Esophagus (tissue), 2 donors: Measurements from ENCODE around the gene ANKLE2. TPM values are rescaled to one million over a fixed set of nuclear protein-coding genes. Genes with fewer than 3 reads are reported as not detected.
"Not testable (repeated sequence)": the region's sequence is repeated elsewhere in the genome, so short reads cannot be mapped to it uniquely, and the experiment has no call there.

Experiments used
- H3K27ac ChIP-seq, 2 donors: one replicate each; pipeline ENCODE4 v1.5.1; 2013; ENCODE audit warnings: low read depth in 2 of 2, mild to moderate bottlenecking in 2 of 2, inconsistent platforms in 1 of 2, low read length in 1 of 2, moderate library complexity in 1 of 2
- H3K27me3 ChIP-seq, 2 donors: one replicate each; pipeline ENCODE4 v1.6.1; 2013; ENCODE audit warnings: low read length in 2 of 2, control low read depth in 1 of 2, mild to moderate bottlenecking in 1 of 2; ENCODE audit not compliant: insufficient read depth in 2 of 2, control insufficient read depth in 1 of 2
- H3K36me3 ChIP-seq, 2 donors: one replicate each; pipeline ENCODE4 v1.6.1; 2013; ENCODE audit warnings: low read length in 1 of 2; ENCODE audit not compliant: control insufficient read depth in 2 of 2, insufficient read depth in 2 of 2
- H3K4me1 ChIP-seq, 2 donors: one replicate each; pipeline ENCODE4 v1.6.1; 2013; ENCODE audit warnings: low read length in 1 of 2; ENCODE audit not compliant: control insufficient read depth in 2 of 2, insufficient read depth in 2 of 2
- H3K4me3 ChIP-seq, 2 donors: one replicate each; pipeline ENCODE4 v1.5.1; 2013; ENCODE audit warnings: low read length in 2 of 2, mild to moderate bottlenecking in 2 of 2, low read depth in 1 of 2, moderate library complexity in 1 of 2
- H3K9me3 ChIP-seq, 2 donors: one replicate each; pipeline ENCODE4 v1.6.1; 2013; ENCODE audit warnings: mild to moderate bottlenecking in 2 of 2, low read depth in 1 of 2, low read length in 1 of 2, moderate library complexity in 1 of 2; ENCODE audit not compliant: control insufficient read depth in 2 of 2, insufficient read depth in 1 of 2
- WGBS, 2 donors: extraction: QIAGEN DNeasy Blood & Tissue Kit; methylation state at CpG; one replicate each; pipeline ENCODE4 v1.1.7; 2013; 5-methylcytosine and 5-hydroxymethylcytosine counted together
- polyA plus RNA-seq, 2 donors: library from polyadenylated mRNA; stranded (reverse); fragments of 200-250 nt; gene quantifications; one replicate each; pipeline ENCODE4 v1.2.3, GENCODE V29; 2013
- donor health status: healthy with polysubstance abuse.
- donor health status: Bipolar disorder and iron deficiency.

Gene ANKLE2
- polyA plus RNA-seq, 2 donors = 36.5 to 41.0 TPM

DNA sequence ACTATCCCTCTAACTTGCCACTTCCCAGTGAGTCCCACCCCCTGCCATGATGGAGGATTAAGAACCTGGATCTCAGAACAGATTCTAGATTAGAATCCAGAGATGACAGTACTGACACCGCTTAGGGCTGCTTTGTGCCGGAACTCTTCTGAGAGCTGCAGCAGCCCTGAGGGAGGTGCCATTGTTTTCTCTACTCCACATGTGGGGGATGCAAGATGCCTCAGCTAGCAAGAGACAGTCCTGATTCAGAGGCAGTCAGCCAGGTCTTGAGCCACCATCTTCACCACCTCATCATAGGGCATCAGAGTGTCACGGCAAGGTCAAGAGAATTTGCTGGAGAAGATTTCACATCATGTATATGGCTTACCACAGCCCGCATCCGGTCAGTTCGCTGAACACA, 54.4 kb downstream of the ANKLE2 start:
- H3K4me1 ChIP-seq = no peaks in the 10 kb centered on the region
- H3K9me3 ChIP-seq = no peaks in the 10 kb centered on the region
- 96% methylated on average over 6 of the region's 6 CpGs for WGBS, 2 donors
- H3K36me3 ChIP-seq = peaks cover 0 to 10% of the 10 kb centered on the region in 2 donors
- no peak overlapping the region for H3K4me3 ChIP-seq
- no peaks in the 10 kb centered on the region for H3K27me3 ChIP-seq
- H3K27ac ChIP-seq = no peak overlapping the region

DNA sequence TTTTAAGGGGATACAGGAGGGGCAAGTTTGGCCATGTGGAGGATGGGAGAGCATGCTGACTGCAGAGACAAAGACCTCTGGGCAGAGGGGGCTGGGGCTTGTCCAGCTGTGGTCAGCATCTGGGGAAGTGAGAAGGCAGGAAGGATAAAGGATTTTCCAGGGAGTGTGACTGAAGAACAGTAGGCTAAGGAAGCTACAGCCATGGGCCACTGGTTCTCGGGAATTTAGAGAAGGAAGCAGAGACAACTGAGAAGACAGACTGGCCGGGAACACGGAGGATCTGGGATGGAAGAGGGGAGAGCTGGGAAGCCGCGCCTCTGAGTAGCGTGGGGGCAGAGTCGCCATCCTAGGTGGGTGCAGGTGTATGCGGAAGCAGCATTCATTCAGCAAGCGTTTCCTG, 58.0 kb downstream of the ANKLE2 start:
- no peak overlapping the region for H3K4me3 ChIP-seq
- H3K9me3 ChIP-seq = no peaks in the 10 kb centered on the region
- peaks cover 0 to 14% of the 10 kb centered on the region in 2 donors for H3K36me3 ChIP-seq
- 96 to 97% methylated on average over 9 of the region's 9 CpGs for WGBS, 2 donors
- no peaks in the 10 kb centered on the region for H3K4me1 ChIP-seq
- no peak overlapping the region for H3K27ac ChIP-seq
- no peaks in the 10 kb centered on the region for H3K27me3 ChIP-seq

GRCh38 chr12:132702640-132703039, 59.0 kb downstream of the ANKLE2 start:
- no peaks in the 10 kb centered on the region for H3K27me3 ChIP-seq
- peaks cover 0 to 17% of the 10 kb centered on the region in 2 donors for H3K36me3 ChIP-seq
- WGBS, 2 donors = 57 to 79% methylated on average over 4 of the region's 4 CpGs
- no peaks in the 10 kb centered on the region for H3K4me1 ChIP-seq
- no peak overlapping the region for H3K4me3 ChIP-seq
- H3K27ac ChIP-seq = no peak overlapping the region
- H3K9me3 ChIP-seq = no peaks in the 10 kb centered on the region

- Histone ChIP-seq H3K9me3 (no peaks in the 10 kb centered on the region), H3K27me3 (no peaks in the 10 kb centered on the region), H3K27ac (no peak overlapping the region), H3K4me3 (no peak overlapping the region), H3K36me3 (peaks cover 0 to 17% of the 10 kb centered on the region in 2 donors), H3K4me1 (no peaks in the 10 kb centered on the region)
- 90 to 91% methylated on average over 10 of the region's 10 CpGs for WGBS, 2 donors
These were observed 61.3 kb downstream of the ANKLE2 start for GRCh38 chr12:132700212-132700822.

DNA sequence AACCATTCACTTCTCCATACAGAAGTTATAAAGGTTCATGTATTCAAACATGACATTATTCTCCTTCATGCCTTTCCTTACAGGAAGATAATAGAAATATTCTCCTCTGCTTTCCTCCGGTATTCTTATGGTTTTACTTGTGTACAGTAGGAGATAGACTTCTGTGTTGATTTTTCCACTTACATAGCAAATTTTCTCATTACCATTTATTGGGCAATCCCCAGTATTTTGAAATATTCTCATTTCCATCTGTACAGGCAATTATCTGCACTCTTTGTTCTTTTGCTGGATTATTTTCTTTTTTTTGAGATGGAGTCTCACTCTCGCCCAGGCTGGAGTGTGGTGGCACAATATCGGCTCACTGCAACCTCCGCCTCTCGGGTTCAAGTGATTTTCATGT, 63.3 kb downstream of the ANKLE2 start:
- Histone ChIP-seq H3K9me3 (no peaks in the 10 kb centered on the region), H3K27me3 (no peaks in the 10 kb centered on the region), H3K36me3 (peaks cover 0 to 11% of the 10 kb centered on the region in 2 donors), H3K4me1 (peaks cover 0 to 2% of the 10 kb centered on the region in 2 donors), H3K27ac (no peak overlapping the region), H3K4me3 (no peak overlapping the region)
- 78 to 87% methylated on average over 5 of the region's 5 CpGs for WGBS, 2 donors

DNA sequence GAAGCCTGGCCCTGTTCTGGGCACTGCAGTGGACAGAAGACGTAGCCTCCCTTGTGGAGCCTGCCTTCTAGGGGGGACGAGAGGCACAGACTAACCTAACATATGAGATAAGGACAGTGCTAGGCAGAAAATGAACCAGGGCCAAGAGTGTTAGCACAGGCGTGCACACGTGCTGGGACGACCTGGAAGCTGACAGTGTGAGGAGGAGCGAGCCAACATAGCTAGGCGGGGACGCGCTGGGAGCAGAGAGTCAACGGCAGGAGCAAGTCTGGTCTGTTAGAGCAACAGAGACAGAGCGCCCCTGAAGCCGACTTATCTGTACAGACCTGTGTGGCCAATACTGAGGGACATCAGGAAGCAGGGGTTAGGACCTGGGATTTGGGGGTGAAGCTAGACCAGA, 66.2 kb downstream of the ANKLE2 start:
- Histone ChIP-seq H3K27me3 (no peaks in the 10 kb centered on the region), H3K27ac (peak overlapping the region in 1 of 2 donors; percentile 20), H3K4me1 (peaks cover 0 to 2% of the 10 kb centered on the region in 2 donors), H3K9me3 (no peaks in the 10 kb centered on the region), H3K4me3 (no peak overlapping the region), H3K36me3 (peaks cover 0 to 7% of the 10 kb centered on the region in 2 donors)
- 65 to 72% methylated on average over 12 of the region's 12 CpGs for WGBS, 2 donors

DNA sequence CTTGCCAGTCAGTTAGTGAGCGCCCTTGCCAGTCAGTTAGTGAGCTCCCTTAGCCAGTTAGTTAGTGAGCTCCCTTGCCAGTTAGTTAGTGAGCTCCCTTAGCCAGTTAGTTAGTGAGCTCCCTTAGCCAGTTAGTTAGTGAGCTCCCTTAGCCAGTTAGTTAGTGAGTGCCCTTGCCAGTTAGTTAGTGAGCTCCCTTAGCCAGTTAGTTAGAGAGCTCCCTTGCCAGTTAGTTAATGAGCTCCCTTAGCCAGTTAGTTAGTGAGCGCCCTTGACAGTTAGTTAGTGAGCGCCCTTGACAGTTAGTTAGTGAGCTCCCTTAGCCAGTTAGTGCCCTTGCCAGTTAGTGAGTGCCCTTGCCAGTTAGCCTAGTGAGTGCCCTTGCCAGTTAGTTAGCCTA, 66.7 kb downstream of the ANKLE2 start:
- not testable (repeated sequence) for H3K36me3 ChIP-seq, H3K27me3 ChIP-seq, H3K27ac ChIP-seq, H3K9me3 ChIP-seq, H3K4me1 ChIP-seq, H3K4me3 ChIP-seq
- 96 to 97% methylated on average over 3 of the region's 3 CpGs for WGBS, 2 donors

DNA sequence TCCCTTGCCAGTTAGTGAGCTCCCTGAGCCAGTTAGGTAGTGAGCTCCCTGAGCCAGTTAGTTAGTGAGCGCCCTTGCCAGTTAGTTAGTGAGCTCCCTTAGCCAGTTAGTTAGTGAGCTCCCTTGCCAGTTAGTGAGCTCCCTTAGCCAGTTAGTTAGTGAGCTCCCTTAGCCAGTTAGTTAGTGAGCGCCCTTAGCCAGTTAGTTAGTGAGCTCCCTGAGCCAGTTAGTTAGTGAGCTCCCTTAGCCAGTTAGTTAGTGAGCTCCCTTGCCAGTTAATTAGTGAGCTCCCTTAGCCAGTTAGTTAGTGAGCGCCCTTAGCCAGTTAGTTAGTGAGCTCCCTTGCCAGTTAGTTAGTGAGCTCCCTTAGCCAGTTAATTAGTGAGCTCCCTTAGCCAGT, 69.6 kb downstream of the ANKLE2 start:
- not testable (repeated sequence) for H3K9me3 ChIP-seq, H3K27me3 ChIP-seq, H3K4me3 ChIP-seq, H3K4me1 ChIP-seq, H3K36me3 ChIP-seq, H3K27ac ChIP-seq
- 88 to 93% methylated on average over 3 of the region's 3 CpGs for WGBS, 2 donors

GRCh38 chr12:132690112-132690511, 71.5 kb downstream of the ANKLE2 start:
- WGBS, 2 donors = 95% methylated on average over 9 of the region's 9 CpGs

GRCh38 chr12:132689227-132689626, 72.4 kb downstream of the ANKLE2 start:
- Histone ChIP-seq H3K4me1 (peaks cover 0 to 12% of the 10 kb centered on the region in 2 donors), H3K9me3 (no peaks in the 10 kb centered on the region), H3K36me3 (no peaks in the 10 kb centered on the region), H3K27me3 (no peaks in the 10 kb centered on the region), H3K27ac (no peak overlapping the region), H3K4me3 (peak overlapping the region in 1 of 2 donors; percentile 27)
- 52 to 53% methylated on average over 18 of the region's 18 CpGs for WGBS, 2 donors

More at GRCh38 chr12:132690112-132690511, 71.5 kb downstream of the ANKLE2 start:
- H3K27me3 ChIP-seq = no peaks in the 10 kb centered on the region
- H3K9me3 ChIP-seq = no peaks in the 10 kb centered on the region
- no peak overlapping the region for H3K4me3 ChIP-seq
- peaks cover 0 to 13% of the 10 kb centered on the region in 2 donors for H3K4me1 ChIP-seq
- H3K36me3 ChIP-seq = no peaks in the 10 kb centered on the region
- H3K27ac ChIP-seq = no peak overlapping the region
